Measurements from ENCODE around the gene PSMC4.

GRCh38 chr19:39969681-39970424 is 1.1 kb upstream of the PSMC4 start:
- TF ChIP-seq, protein P1, sequence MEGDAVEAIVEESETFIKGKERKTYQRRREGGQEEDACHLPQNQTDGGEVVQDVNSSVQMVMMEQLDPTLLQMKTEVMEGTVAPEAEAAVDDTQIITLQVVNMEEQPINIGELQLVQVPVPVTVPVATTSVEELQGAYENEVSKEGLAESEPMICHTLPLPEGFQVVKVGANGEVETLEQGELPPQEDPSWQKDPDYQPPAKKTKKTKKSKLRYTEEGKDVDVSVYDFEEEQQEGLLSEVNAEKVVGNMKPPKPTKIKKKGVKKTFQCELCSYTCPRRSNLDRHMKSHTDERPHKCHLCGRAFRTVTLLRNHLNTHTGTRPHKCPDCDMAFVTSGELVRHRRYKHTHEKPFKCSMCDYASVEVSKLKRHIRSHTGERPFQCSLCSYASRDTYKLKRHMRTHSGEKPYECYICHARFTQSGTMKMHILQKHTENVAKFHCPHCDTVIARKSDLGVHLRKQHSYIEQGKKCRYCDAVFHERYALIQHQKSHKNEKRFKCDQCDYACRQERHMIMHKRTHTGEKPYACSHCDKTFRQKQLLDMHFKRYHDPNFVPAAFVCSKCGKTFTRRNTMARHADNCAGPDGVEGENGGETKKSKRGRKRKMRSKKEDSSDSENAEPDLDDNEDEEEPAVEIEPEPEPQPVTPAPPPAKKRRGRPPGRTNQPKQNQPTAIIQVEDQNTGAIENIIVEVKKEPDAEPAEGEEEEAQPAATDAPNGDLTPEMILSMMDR (IDR thresholded peaks at IDR 0.05) = no peak
- TF ChIP-seq POLR2A (IDR thresholded peaks at IDR 0.05) = no peak
